ENCODE results near the gene EZH2. TPM values are rescaled to one million over a fixed set of nuclear protein-coding genes. Genes with fewer than 3 reads are reported as not detected.

EZH2 gene
- total RNA-seq, 6 experiments from 2014 or later = 8.9 to 21.5 (median 19.3) TPM

DNA sequence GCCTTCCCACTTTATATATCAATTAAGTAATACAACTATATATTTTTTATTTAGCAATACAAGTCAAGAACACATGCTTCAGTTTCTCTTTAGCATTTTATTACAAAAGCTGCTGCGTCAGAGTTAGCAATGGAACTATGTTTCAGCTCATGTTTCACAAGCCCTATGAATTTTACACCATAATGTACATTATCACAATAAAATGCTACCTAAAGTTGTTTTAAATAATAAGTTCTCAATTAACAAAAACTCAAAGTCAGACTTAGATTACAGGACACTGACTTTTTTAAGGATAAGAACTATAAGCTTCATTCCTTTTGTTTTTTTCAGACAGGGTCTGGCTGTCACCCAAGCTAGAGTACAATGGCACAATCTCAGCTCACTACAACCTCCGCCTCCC, 52.3 kb downstream of the EZH2 start:
- no peak overlapping the region for H3K4me3 Mint-ChIP-seq
- no peaks in the 10 kb centered on the region for H3K9me3 Mint-ChIP-seq
- H3K27me3 Mint-ChIP-seq (ENCODE audit: insufficient read depth) = no peaks in the 10 kb centered on the region
- no peaks in the 10 kb centered on the region; the same call in 1 of the 2 replicates for H3K4me1 Mint-ChIP-seq (ENCODE audit: low read depth)
- no peak overlapping the region for H3K27ac Mint-ChIP-seq
- H3K36me3 Mint-ChIP-seq (ENCODE audit: low read depth) = peaks cover 13% of the 10 kb centered on the region
- TF ChIP-seq, protein P1, sequence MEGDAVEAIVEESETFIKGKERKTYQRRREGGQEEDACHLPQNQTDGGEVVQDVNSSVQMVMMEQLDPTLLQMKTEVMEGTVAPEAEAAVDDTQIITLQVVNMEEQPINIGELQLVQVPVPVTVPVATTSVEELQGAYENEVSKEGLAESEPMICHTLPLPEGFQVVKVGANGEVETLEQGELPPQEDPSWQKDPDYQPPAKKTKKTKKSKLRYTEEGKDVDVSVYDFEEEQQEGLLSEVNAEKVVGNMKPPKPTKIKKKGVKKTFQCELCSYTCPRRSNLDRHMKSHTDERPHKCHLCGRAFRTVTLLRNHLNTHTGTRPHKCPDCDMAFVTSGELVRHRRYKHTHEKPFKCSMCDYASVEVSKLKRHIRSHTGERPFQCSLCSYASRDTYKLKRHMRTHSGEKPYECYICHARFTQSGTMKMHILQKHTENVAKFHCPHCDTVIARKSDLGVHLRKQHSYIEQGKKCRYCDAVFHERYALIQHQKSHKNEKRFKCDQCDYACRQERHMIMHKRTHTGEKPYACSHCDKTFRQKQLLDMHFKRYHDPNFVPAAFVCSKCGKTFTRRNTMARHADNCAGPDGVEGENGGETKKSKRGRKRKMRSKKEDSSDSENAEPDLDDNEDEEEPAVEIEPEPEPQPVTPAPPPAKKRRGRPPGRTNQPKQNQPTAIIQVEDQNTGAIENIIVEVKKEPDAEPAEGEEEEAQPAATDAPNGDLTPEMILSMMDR (IDR thresholded peaks at IDR 0.05) = no peak
- no peak for DNase-seq

DNA sequence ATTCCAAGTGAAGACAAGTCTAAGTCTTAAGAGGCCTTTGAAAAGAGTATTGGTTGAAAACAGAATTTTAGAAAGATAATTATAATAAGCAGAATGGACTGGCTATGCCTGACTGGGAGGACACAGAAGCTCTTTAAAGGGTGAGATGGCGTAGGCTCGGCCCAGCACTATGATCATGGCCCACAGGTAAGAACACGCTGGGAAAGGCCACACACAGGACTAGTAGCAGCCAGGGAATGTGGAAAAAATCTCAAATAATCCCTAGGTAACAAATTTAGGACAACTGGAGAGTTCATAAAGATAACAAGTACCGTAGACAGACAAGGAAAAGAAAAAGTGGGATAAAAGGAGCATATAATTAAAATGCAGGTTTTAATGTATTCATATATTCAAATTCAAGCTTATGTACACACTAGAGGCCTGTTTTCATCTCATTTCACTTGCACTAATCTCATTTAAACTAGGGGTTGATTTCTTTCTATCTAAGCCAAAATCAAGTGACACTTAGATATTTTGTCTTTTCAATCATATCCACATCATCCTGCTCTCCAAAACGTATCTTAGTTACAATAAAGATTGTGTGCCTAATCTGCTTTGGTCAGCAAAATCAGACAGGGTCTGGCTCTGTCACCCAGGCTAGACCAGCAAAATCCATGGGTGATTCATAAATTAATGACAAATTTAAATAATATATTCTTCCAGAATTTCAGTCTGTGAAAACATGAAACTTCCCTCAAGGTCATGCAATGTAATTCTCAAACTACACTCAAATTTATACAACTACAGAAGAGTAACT, 53.0 kb downstream of the EZH2 start:
- H3K27me3 Mint-ChIP-seq (ENCODE audit: insufficient read depth) = no peaks in the 10 kb centered on the region
- DNase-seq = no peak
- TF ChIP-seq, protein P1 (IDR thresholded peaks at IDR 0.05) = no peak
- H3K9me3 Mint-ChIP-seq = no peaks in the 10 kb centered on the region
- peaks cover 9% of the 10 kb centered on the region for H3K36me3 Mint-ChIP-seq (ENCODE audit: low read depth)
- H3K4me3 Mint-ChIP-seq = no peak overlapping the region
- H3K27ac Mint-ChIP-seq = no peak overlapping the region
- no peaks in the 10 kb centered on the region; the same call in 1 of the 2 replicates for H3K4me1 Mint-ChIP-seq (ENCODE audit: low read depth)

DNA sequence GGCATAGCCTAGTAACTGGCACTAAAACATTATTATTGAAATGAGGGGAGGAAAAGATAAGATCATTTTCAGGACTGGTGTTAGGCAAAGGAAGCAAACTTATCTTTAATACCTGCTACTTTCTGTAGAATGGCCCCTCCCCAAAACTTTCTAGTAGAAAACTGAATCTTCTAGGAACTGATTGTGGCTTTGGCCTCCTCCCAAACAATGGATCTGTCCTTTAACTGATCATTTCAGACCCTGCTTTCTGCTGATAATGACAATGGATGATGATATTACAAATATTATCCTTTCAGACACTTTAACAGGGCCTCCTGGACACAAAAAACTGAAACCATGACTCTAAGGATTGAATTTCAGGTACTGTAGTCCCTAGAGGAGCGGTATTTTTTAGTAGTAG, 55.1 kb downstream of the EZH2 start:
- no peaks in the 10 kb centered on the region for H3K9me3 Mint-ChIP-seq
- H3K27me3 Mint-ChIP-seq (ENCODE audit: insufficient read depth) = no peaks in the 10 kb centered on the region
- no peak overlapping the region for H3K27ac Mint-ChIP-seq
- DNase-seq = no peak
- H3K36me3 Mint-ChIP-seq (ENCODE audit: low read depth) = peaks cover 12% of the 10 kb centered on the region; the same call in 1 of the 2 replicates
- TF ChIP-seq, protein P1 (IDR thresholded peaks at IDR 0.05) = no peak
- H3K4me1 Mint-ChIP-seq (ENCODE audit: low read depth) = no peaks in the 10 kb centered on the region
- no peak overlapping the region for H3K4me3 Mint-ChIP-seq

DNA sequence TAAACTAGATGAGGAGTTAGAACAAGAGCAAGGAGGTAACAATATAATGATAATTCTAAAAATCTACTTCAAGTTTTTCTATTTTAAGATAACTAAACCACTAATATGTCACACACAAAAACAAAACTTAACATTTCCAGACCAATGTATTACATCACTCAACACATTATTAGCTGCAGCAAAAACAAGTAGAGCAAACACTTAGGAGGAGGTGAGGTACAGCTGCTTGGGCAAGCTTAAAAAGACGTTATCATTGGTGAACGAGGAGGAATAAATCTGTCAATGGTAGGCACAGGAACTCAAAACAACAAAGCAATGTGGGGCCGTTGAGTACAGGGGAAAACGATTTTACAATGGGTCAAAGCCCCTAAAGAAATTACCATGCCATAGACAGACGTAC, 58.8 kb downstream of the EZH2 start:
- Mint-ChIP-seq H3K4me1 (ENCODE audit: low read depth) (peaks cover 13% of the 10 kb centered on the region), H3K27ac (no peak overlapping the region), H3K4me3 (no peak overlapping the region), H3K36me3 (ENCODE audit: low read depth) (peaks cover 16% of the 10 kb centered on the region; the same call in 1 of the 2 replicates), H3K27me3 (ENCODE audit: insufficient read depth) (no peaks in the 10 kb centered on the region), H3K9me3 (no peaks in the 10 kb centered on the region)
- DNase-seq = no peak
- TF ChIP-seq, protein P1 (IDR thresholded peaks at IDR 0.05) = no peak

DNA sequence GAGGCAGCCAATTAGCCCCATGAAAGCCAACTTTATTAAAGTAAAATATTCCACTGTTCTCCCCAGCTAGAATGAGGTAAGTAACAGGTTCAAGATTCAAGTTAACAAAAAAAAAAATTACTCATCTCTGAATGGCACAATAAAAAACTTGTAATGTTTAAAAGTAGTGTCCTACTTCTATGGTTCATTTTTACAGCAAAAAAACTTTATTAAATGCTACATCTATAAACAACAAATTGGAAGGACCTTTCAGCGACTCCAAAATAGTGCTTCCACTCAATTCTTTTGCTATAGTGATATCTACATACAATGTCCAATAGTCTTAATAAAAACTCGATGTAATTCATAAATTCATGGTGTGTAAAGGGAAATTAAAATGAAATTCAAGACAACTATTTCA, 59.2 kb downstream of the EZH2 start:
- H3K9me3 Mint-ChIP-seq = no peaks in the 10 kb centered on the region
- no peak for DNase-seq
- H3K36me3 Mint-ChIP-seq (ENCODE audit: low read depth) = peaks cover 16% of the 10 kb centered on the region; the same call in 1 of the 2 replicates
- H3K27ac Mint-ChIP-seq = no peak overlapping the region
- H3K4me1 Mint-ChIP-seq (ENCODE audit: low read depth) = peaks cover 18% of the 10 kb centered on the region
- H3K27me3 Mint-ChIP-seq (ENCODE audit: insufficient read depth) = no peaks in the 10 kb centered on the region
- H3K4me3 Mint-ChIP-seq = no peak overlapping the region
- TF ChIP-seq, protein P1 (IDR thresholded peaks at IDR 0.05) = no peak

Data from HFFc6 (cell line).